SK-N-SH treated with all-trans-retinoic acid at 6 μM for 48 hours (cell line): ENCODE measurements around the gene TADA3.
A peak's percentile ranks its signal among the peaks of the same experiment; 100 is the strongest.

Source experiments
- ATAC-seq: fragments of 200-7000 bp; cut with Tn5 transposase; 3 replicates; pipeline ENCODE4 v1.9.1; 2020; ENCODE audit warnings: mild to moderate bottlenecking, moderate library complexity
- ARNTL ChIP-seq: fragments of 450-650 bp; formaldehyde crosslinking; IDR thresholded peaks from 2 replicates; pipeline ENCODE4 v1.5.0; 2020; ENCODE audit warnings: low read depth, mild to moderate bottlenecking, moderate library complexity, borderline replicate concordance
- CREB5 ChIP-seq: fragments of 250-450 bp; sonication (Bioruptor Pico); IDR thresholded peaks from 2 replicates; pipeline ENCODE4 v1.5.1; 2020; ENCODE audit warnings: low read depth, mild to moderate bottlenecking, moderate library complexity
- CSDC2 ChIP-seq: fragments of 250-450 bp; sonication (Bioruptor Pico); IDR thresholded peaks from 2 replicates; pipeline ENCODE4 v1.5.0; 2020; ENCODE audit warnings: mild to moderate bottlenecking, moderate library complexity
- CSRNP3 ChIP-seq: fragments of 250-450 bp; sonication (Bioruptor Pico); IDR thresholded peaks from 2 replicates; pipeline ENCODE4 v1.5.1; 2021; ENCODE audit warnings: mild to moderate bottlenecking, moderate library complexity
- ESRRG ChIP-seq: fragments of 250-450 bp; sonication (Bioruptor Pico); IDR thresholded peaks from 2 replicates; pipeline ENCODE4 v1.6.1; 2021; ENCODE audit warnings: mild to moderate bottlenecking
- GLIS3 ChIP-seq: fragments of 250-450 bp; sonication (Bioruptor Pico); IDR thresholded peaks from 2 replicates; pipeline ENCODE4 v1.5.0; 2020; ENCODE audit warnings: mild to moderate bottlenecking, moderate library complexity
- ISL1 ChIP-seq: fragments of 250-450 bp; sonication (Bioruptor Pico); IDR thresholded peaks from 2 replicates; pipeline ENCODE4 v2.1.2; 2022; ENCODE audit warnings: mild to moderate bottlenecking, moderate library complexity
- OSR1 ChIP-seq: fragments of 250-450 bp; sonication (Bioruptor Pico); IDR thresholded peaks from 2 replicates; pipeline ENCODE4 v1.8.0; 2022; ENCODE audit warnings: moderate library complexity, mild to moderate bottlenecking, inconsistent platforms
- PATZ1 ChIP-seq: fragments of 250-450 bp; sonication (Bioruptor Pico); IDR thresholded peaks from 2 replicates; pipeline ENCODE4 v1.8.0; 2020; ENCODE audit warnings: mild to moderate bottlenecking, moderate library complexity, borderline replicate concordance
- PPARA ChIP-seq: fragments of 250-450 bp; sonication (Bioruptor Pico); IDR thresholded peaks from 2 replicates; pipeline ENCODE4 v1.5.0; 2020; ENCODE audit warnings: mild to moderate bottlenecking, borderline replicate concordance
- RARB ChIP-seq: fragments of 250-450 bp; sonication (Bioruptor Pico); IDR thresholded peaks from 2 replicates; pipeline ENCODE4 v1.8.0; 2021; ENCODE audit warnings: mild to moderate bottlenecking, moderate library complexity
- SNAI2 ChIP-seq: fragments of 250-450 bp; sonication (Bioruptor Pico); IDR thresholded peaks from 2 replicates; pipeline ENCODE4 v1.5.0; 2020; ENCODE audit warnings: mild to moderate bottlenecking, moderate library complexity
- TCF4 ChIP-seq: fragments of 250-450 bp; sonication (Bioruptor Pico); IDR thresholded peaks from 2 replicates; pipeline ENCODE4 v1.8.0; 2021; ENCODE audit warnings: mild to moderate bottlenecking, moderate library complexity, borderline replicate concordance
- TSHZ2 ChIP-seq: fragments of 250-450 bp; sonication (Bioruptor Pico); IDR thresholded peaks from 2 replicates; pipeline ENCODE4 v1.5.0; 2020; ENCODE audit warnings: mild to moderate bottlenecking, moderate library complexity
- ZC3H10 ChIP-seq: fragments of 250-450 bp; sonication (Bioruptor Pico); IDR thresholded peaks from 2 replicates; pipeline ENCODE4 v1.5.1; 2021; ENCODE audit warnings: mild to moderate bottlenecking, moderate library complexity
- ZFP3 ChIP-seq: fragments of 250-450 bp; sonication (Bioruptor Pico); IDR thresholded peaks from 2 replicates; pipeline ENCODE4 v1.5.0; 2020; ENCODE audit warnings: mild to moderate bottlenecking, moderate library complexity
- ZFP30 ChIP-seq: fragments of 450-650 bp; formaldehyde crosslinking; IDR thresholded peaks from 2 replicates; pipeline ENCODE4 v1.5.0; 2022; ENCODE audit warnings: mild to moderate bottlenecking, moderate library complexity
- ZNF565 ChIP-seq: fragments of 450-650 bp; formaldehyde crosslinking; conservative IDR thresholded peaks from 2 replicates; pipeline ENCODE4 v1.5.0; 2020; ENCODE audit warnings: low read depth, mild to moderate bottlenecking, moderate library complexity
- ZNF70 ChIP-seq: fragments of 450-650 bp; formaldehyde crosslinking; IDR thresholded peaks from 2 replicates; pipeline ENCODE4 v1.5.0; 2020; ENCODE audit warnings: mild to moderate bottlenecking, moderate library complexity
- ZNF8 ChIP-seq: fragments of 450-650 bp; formaldehyde crosslinking; IDR thresholded peaks from 2 replicates; pipeline ENCODE4 v1.5.0; 2020; ENCODE audit warnings: mild to moderate bottlenecking, moderate library complexity

Gene TADA3

GRCh38 chr3:9749296-9749644, 43.0 kb downstream of the TADA3 start:
- TF ChIP-seq RARB (CRISPR knock-in tag): no peak
- TF ChIP-seq ZNF70 (CRISPR knock-in tag): no peak
- no peak for TF ChIP-seq ZNF565 (CRISPR knock-in tag)
- no peak for TF ChIP-seq ZFP30 (CRISPR knock-in tag)
- no peak for TF ChIP-seq ESRRG (CRISPR knock-in tag)
- TF ChIP-seq ZNF8 (CRISPR knock-in tag): no peak
- TF ChIP-seq CSDC2 (CRISPR knock-in tag): no peak
- TF ChIP-seq PATZ1: no peak
- TF ChIP-seq CREB5: no peak
- TF ChIP-seq OSR1 (CRISPR knock-in tag): no peak
- no peak for TF ChIP-seq ZC3H10
- no peak for TF ChIP-seq CSRNP3 (CRISPR knock-in tag)
- no peak for TF ChIP-seq TSHZ2 (CRISPR knock-in tag)
- no peak for TF ChIP-seq PPARA (CRISPR knock-in tag)
- TF ChIP-seq, all 23 proteins: peak for 0
- ATAC-seq: peak; percentile 18

- TF ChIP-seq PATZ1 (no peak), ZNF8 (CRISPR knock-in tag) (no peak), ZNF70 (CRISPR knock-in tag) (no peak), ZFP3 (no peak), SNAI2 (CRISPR knock-in tag) (no peak), CREB5 (no peak), TCF4 (CRISPR knock-in tag) (no peak), ARNTL (CRISPR knock-in tag) (no peak), ISL1 (CRISPR knock-in tag) (no peak), ZC3H10 (no peak), GLIS3 (CRISPR knock-in tag) (no peak), CSRNP3 (CRISPR knock-in tag) (no peak)
- ATAC-seq: no peak
These were observed 44.2 kb downstream of the TADA3 start for GRCh38 chr3:9748031-9748430.
